ENCODE data around the gene ZC3H12A.
"Not testable (repeated sequence)": the region's sequence is repeated elsewhere in the genome, so short reads cannot be mapped to it uniquely, and the experiment has no call there.

ZC3H12A gene

DNA sequence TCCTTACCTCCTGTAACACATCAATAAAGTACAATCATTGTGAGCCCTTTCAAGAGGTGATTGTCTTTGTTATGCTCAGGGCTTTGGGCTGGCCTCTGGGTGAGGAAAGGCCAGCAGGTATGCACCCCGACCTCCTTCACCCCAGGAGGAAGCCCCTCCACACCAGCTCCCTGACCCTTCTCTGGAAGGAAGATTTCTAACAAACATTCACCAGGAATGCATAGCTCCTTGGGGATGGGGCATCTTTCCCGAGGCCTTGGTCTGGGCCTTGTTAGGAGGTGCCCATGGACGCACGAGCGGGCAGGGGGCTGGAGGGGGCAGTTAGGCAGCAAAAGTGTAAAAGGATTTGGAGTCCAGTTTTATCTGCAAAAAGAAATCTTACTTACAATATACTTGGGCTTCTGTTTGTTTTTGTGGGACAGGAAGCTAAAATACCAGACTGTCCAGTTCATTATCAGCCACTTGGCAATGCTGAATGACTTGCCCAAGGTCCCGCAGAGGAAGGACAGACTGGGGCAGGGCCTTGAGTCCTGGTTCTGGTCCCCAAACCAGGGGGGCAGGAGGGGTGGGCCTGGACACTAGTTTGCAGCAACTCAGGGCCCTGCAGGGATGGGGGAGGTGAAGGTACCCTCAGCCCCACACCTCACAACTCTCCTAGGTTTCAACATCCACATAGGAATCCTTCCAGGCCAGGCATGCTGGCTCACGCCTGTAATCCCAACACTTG lies 10.1 kb downstream of the ZC3H12A start:
- H3K27me3 ChIP-seq (ENCODE audit: insufficient read depth, low read length) = no peaks in the 10 kb centered on the region
- peaks cover 22% of the 10 kb centered on the region for H3K36me3 ChIP-seq (ENCODE audit: insufficient read depth, low read length)
- H3K4me1 ChIP-seq (ENCODE audit: insufficient read depth, low read length) = peaks cover 2% of the 10 kb centered on the region
- no peak overlapping the region for H3K4me3 ChIP-seq (ENCODE audit: low read length)
- H2AFZ ChIP-seq (ENCODE audit: low read depth, low read length) = no peak overlapping the region
- no peaks in the 10 kb centered on the region for H3K9me3 ChIP-seq (ENCODE audit: low read length)

DNA sequence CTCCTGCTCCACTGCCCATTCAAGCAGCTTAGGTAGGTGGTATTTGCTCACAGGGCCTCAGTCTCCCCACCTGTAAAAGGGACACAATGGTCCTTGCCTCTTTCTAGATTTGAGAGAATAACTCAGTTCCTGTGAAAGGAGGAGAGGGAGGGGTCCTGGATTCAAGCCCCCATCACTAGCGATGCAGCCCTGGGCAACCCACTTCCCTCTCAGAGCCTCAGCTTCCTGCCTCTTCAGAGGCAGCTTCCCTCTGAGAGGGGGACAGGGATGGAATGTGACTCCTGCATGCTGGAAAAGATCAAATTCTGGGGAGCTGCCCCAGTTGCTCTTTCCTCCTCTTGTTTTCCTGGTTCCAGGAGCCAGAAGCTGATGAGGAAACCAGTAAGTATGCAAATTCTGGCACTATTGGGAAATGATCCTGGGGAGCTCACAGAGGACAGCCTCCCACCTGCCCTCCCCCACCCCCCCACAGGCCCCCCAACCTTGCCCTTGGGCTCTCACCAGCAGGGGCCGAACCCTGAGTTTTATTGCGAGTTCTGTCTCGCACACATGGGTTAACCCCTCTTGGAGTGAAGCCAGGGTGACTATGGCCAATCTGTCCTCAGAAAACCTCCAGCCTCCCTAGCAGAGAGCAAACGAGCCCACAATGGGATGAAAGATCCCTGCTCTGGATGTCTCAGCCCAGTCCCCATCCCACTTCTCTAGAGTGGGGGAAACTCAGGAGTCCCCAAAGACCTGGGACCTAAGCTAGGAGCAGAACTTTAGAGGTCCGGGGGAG lies 11.7 kb downstream of the ZC3H12A start:
- Histone ChIP-seq H3K27me3 (ENCODE audit: insufficient read depth, low read length) (no peaks in the 10 kb centered on the region), H3K4me3 (ENCODE audit: low read length) (no peak overlapping the region), H3K36me3 (ENCODE audit: insufficient read depth, low read length) (peaks cover 22% of the 10 kb centered on the region), H3K4me1 (ENCODE audit: insufficient read depth, low read length) (no peaks in the 10 kb centered on the region), H3K9me3 (ENCODE audit: low read length) (no peaks in the 10 kb centered on the region), H2AFZ (ENCODE audit: low read depth, low read length) (no peak overlapping the region)

DNA sequence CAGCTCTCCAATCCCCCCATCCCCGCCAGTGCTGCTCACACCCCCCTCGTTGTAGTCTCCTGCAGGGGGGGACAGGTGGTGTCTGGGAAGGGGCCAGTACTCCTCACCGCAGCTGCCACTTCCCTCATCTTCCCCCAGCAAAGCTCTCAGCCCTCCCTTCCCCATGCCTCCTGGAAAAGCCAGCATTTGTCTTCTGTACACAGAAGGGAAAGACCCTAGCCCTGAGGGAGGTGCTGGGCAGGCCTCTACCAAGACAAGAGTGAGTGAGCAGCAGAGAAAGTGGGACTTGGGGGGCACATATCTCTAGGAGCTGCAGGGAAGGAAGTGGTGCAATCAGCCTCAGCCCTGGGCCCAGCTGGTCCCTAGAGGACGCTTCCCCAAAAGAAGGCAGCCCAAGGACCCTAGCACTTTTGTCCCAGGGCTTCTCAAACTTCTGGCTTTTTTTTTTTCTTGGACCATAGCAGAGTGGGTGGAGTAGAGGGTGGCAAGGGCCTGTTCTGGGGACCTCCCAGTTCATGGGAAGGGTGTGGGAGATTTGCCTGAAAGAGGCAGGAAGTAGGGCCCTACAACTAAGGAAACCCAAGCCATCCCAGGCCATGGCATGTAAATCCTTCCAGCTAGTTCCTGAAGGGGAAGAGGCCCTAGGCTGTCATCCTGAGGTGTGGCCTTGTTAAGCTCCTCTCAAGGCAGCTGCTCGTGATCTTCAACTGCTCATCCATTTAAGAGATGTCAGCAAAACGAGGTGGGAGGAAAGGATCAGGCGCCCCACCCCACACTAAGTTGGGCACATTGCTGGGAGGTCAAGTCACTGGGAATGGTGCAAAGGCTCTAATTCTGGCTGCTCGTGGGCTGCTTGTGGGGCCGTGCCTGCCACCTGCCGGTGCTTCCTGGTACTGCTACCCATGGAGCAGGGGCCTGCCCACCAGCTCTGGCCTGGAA lies 12.6 kb downstream of the ZC3H12A start:
- Histone ChIP-seq H3K4me3 (ENCODE audit: low read length) (no peak overlapping the region), H3K36me3 (ENCODE audit: insufficient read depth, low read length) (peaks cover 18% of the 10 kb centered on the region)

DNA sequence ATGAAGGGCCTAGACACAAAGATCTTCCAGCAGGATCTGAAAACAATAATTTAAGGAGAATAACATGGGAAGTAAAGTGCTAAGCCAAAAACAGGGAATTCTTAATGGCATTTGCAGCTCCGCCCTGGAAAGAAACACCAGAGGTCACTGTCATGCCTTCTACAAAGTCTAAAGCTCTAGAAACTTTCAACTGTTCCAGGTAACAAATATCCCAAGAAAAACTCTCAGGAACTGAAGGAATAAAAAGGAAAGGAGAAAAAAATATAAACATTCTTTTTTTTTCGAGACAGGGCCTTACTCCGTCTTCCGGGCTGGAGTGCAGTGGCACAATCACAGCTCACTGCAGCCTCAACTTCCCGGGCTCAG lies 13.2 kb downstream of the ZC3H12A start:
- Histone ChIP-seq H3K4me3 (ENCODE audit: low read length) (no peak overlapping the region), H3K36me3 (ENCODE audit: insufficient read depth, low read length) (peaks cover 13% of the 10 kb centered on the region)

More for the DNA sequence above, 12.6 kb downstream of the ZC3H12A start:
- H3K27me3 ChIP-seq (ENCODE audit: insufficient read depth, low read length) = no peaks in the 10 kb centered on the region
- no peaks in the 10 kb centered on the region for H3K4me1 ChIP-seq (ENCODE audit: insufficient read depth, low read length)
- H3K9me3 ChIP-seq (ENCODE audit: low read length) = no peaks in the 10 kb centered on the region
- no peak overlapping the region for H2AFZ ChIP-seq (ENCODE audit: low read depth, low read length)

DNA sequence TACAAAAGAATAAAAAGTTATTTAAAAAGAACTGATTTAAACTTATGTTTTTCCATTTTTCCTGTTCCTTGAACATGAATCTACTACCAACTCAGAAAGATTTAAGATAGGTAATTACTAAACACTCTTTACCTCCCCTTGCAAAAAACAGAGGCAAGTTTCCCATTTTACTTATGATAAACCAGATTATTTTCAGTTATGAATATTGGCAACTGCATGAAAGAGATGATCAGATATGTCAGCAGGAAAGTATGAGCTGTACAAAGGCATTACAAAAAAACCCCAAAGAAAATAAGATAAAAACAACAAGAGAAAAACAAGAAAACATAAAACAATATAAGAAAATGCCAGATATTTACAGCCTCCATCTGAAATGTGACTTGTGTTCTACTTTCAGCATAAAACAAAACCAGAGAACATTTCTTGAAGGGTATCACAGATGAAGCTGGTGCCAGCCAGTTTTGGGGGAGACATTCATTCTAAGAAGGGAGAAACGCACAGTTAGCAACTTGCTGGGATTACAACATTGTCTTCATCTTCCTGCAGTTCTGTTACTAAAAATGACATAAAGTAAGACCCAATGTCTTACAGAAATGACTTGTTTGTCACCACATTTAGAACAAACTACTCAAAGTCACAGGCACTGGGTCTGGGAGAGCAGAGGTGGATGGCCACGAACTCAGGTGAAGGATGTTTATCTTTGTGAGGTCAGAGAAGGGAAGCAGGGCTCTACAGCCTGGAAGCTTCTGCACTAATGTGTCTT lies 19.1 kb downstream of the ZC3H12A start:
- H3K4me3 ChIP-seq (ENCODE audit: low read length) = no peak overlapping the region
- peaks cover 43% of the 10 kb centered on the region for H3K36me3 ChIP-seq (ENCODE audit: insufficient read depth, low read length)
- no peaks in the 10 kb centered on the region for H3K4me1 ChIP-seq (ENCODE audit: insufficient read depth, low read length)
- no peaks in the 10 kb centered on the region for H3K9me3 ChIP-seq (ENCODE audit: low read length)
- H2AFZ ChIP-seq (ENCODE audit: low read depth, low read length) = no peak overlapping the region
- H3K27me3 ChIP-seq (ENCODE audit: insufficient read depth, low read length) = no peaks in the 10 kb centered on the region

More for the DNA sequence above, 13.2 kb downstream of the ZC3H12A start:
- no peaks in the 10 kb centered on the region for H3K4me1 ChIP-seq (ENCODE audit: insufficient read depth, low read length)
- no peaks in the 10 kb centered on the region for H3K27me3 ChIP-seq (ENCODE audit: insufficient read depth, low read length)
- no peak overlapping the region for H2AFZ ChIP-seq (ENCODE audit: low read depth, low read length)
- H3K9me3 ChIP-seq (ENCODE audit: low read length) = no peaks in the 10 kb centered on the region

DNA sequence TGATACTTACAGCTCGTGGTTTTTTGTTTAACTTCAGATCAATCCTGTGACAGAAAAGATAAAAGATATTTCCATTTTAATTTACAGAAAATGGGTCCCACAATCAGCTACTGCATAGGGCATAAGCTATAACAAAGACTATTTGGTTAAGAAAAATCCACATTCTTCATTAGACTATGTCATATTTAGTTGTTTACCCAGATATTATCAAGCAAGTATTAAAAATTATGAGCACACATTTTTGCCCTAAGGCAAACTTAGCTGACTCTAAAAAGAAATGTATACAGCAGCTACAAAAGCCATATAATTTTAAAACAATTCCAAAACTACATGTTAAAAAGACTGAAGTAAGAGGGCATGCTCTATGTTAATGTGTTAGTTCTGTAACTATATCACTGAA lies 21.5 kb downstream of the ZC3H12A start:
- Histone ChIP-seq H2AFZ (ENCODE audit: low read depth, low read length) (no peak overlapping the region), H3K4me1 (ENCODE audit: insufficient read depth, low read length) (no peaks in the 10 kb centered on the region), H3K36me3 (ENCODE audit: insufficient read depth, low read length) (peaks cover 55% of the 10 kb centered on the region), H3K27me3 (ENCODE audit: insufficient read depth, low read length) (no peaks in the 10 kb centered on the region), H3K9me3 (ENCODE audit: low read length) (no peaks in the 10 kb centered on the region), H3K4me3 (ENCODE audit: low read length) (no peak overlapping the region)

DNA sequence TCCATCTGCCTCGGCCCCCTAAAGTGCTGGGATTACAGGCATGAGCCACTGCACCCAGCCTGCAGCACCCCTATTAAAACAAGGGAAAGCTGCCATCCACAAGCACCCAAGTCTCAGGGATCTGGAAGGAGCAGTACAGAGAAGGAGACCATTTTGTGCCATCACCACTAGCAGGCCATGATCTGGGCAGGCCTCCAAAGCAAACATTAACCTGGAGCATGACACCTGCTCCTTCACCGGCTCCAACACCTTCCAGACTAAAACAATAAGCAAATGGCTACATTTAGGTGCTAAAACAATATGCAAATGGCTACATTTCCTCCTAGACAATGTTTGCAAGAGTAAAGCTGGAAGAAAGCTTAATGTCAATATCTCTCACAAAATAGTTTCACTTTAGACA lies 23.5 kb downstream of the ZC3H12A start:
- no peak overlapping the region for H2AFZ ChIP-seq (ENCODE audit: low read depth, low read length)

DNA sequence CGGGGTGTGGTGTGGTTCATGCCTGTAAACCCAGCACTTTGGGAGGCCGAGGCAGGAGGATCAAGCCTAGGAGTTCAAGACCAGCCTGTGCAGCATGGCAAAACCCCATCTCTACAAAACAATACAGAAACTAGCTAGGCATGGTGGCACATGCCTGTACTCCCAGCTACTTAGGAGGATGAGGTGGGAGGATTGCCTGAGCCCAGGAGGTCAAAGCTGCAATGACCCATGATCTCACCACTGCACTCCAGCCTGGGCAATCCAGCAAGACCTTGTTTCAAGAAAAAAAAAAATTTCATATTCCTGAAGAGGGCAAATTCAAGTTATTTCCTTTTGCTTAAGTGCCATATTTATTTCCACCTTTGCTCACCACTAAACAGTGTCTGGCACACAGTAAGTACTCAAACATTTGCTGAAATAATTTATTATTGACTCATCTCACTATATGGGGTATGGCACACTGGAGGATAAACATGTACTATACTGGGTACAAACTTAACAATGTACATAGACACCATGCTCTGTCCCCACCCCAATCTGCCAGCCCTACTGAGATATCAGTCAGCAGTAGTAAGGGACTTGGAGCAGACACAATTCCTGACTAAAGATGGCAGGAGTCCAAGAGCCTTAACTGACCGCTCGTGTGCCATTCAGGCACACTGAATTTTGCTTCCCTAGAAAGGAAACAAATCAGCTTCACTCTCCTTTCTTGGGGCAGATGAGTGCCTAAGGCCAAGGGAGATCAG lies 24.7 kb downstream of the ZC3H12A start:
- Histone ChIP-seq H3K4me3 (ENCODE audit: low read length) (no peak overlapping the region), H2AFZ (ENCODE audit: low read depth, low read length) (no peak overlapping the region), H3K27me3 (ENCODE audit: insufficient read depth, low read length) (no peaks in the 10 kb centered on the region), H3K9me3 (ENCODE audit: low read length) (no peaks in the 10 kb centered on the region), H3K36me3 (ENCODE audit: insufficient read depth, low read length) (peaks cover 59% of the 10 kb centered on the region), H3K4me1 (ENCODE audit: insufficient read depth, low read length) (no peaks in the 10 kb centered on the region)

More for the DNA sequence above, 23.5 kb downstream of the ZC3H12A start:
- H3K36me3 ChIP-seq (ENCODE audit: insufficient read depth, low read length) = peaks cover 63% of the 10 kb centered on the region
- no peak overlapping the region for H3K4me3 ChIP-seq (ENCODE audit: low read length)
- no peaks in the 10 kb centered on the region for H3K27me3 ChIP-seq (ENCODE audit: insufficient read depth, low read length)
- H3K9me3 ChIP-seq (ENCODE audit: low read length) = no peaks in the 10 kb centered on the region
- no peaks in the 10 kb centered on the region for H3K4me1 ChIP-seq (ENCODE audit: insufficient read depth, low read length)

DNA sequence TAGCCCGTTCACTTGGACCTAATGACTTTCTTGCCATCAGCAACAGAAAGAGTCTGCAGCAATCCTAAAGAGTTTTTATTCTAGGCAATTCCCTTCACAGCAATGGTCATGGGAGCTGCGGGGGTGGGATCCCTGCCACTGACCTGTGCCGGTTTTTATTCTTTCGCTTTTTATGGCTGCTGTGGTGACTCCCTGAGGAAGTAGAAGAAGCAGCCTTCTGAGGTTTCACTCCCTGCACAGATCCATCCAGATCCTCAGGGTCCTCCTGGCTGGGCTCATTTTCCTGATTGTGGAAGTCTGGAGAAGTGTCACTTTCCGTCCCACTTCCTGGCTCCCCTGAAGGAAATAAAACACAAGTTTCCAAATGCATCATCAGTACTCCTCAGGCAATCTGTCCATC lies 27.3 kb downstream of the ZC3H12A start:
- Histone ChIP-seq H3K4me1 (ENCODE audit: insufficient read depth, low read length) (no peaks in the 10 kb centered on the region), H3K9me3 (ENCODE audit: low read length) (no peaks in the 10 kb centered on the region), H3K36me3 (ENCODE audit: insufficient read depth, low read length) (peaks cover 60% of the 10 kb centered on the region), H2AFZ (ENCODE audit: low read depth, low read length) (no peak overlapping the region), H3K4me3 (ENCODE audit: low read length) (no peak overlapping the region), H3K27me3 (ENCODE audit: insufficient read depth, low read length) (no peaks in the 10 kb centered on the region)

DNA sequence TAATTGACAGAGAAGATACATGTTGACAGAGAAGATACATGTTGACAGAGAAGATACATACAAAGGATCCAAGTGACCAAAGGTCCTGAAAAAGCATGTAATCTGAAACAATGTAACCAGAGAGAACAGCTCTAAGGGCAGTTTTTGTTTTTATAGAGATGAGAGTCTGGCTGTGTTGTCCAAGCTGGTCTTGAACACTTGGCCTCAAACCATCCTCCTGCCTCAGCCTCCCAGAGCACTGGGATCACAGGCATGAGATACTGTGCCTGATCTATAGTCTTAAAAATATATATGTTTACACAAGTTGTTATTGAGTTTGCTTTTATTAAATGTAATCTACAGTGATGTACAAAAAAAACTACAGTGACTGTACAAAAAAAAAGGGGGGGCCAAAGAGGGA lies 27.7 kb downstream of the ZC3H12A start:
- no peaks in the 10 kb centered on the region for H3K9me3 ChIP-seq (ENCODE audit: low read length)
- H3K36me3 ChIP-seq (ENCODE audit: insufficient read depth, low read length) = peaks cover 63% of the 10 kb centered on the region
- H3K27me3 ChIP-seq (ENCODE audit: insufficient read depth, low read length) = no peaks in the 10 kb centered on the region
- no peak overlapping the region for H2AFZ ChIP-seq (ENCODE audit: low read depth, low read length)
- H3K4me3 ChIP-seq (ENCODE audit: low read length) = no peak overlapping the region
- H3K4me1 ChIP-seq (ENCODE audit: insufficient read depth, low read length) = no peaks in the 10 kb centered on the region

DNA sequence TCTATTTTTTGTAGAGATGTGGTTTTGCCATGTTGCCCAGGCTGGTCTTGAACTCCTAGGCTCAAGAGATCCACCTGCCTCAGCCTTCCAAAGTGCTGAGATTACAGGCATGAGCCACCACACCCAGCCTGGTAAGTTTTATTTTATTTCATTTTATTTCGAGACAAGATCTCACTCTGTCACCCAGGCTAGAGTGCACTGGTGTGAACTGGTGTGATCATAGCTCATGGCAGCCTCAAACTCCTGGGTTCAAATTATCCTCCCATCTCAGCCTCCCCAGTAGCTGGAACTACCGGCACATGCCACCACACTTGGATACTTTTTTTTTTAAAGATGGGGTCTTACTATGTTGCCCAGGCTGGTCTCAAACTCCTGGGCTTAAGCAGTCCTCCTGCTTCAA lies 28.4 kb downstream of the ZC3H12A start:
- H3K4me1 ChIP-seq (ENCODE audit: insufficient read depth, low read length); H3K27me3 ChIP-seq (ENCODE audit: insufficient read depth, low read length); H2AFZ ChIP-seq (ENCODE audit: low read depth, low read length); H3K9me3 ChIP-seq (ENCODE audit: low read length); H3K4me3 ChIP-seq (ENCODE audit: low read length): not testable (repeated sequence)
- peaks cover 67% of the 10 kb centered on the region for H3K36me3 ChIP-seq (ENCODE audit: insufficient read depth, low read length)

DNA sequence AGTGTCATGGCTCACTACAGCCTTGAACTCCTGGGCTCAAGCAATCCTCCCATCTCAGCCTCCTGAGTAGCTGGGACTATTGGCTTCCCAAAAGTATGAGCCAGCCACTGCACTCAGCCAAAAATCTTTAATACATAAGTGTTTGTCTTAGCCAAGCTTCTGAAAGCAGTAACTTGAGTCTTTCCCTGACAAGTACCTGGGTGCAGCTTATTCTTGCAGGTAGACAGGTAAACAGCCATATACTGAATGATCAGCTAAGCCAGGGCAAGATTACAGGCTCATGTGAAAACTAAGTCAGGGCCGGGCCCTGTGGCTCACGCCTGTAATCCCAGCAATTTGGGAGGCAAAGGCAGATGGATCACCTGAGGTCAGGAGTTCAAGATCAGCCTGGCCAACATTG lies 32.4 kb downstream of the ZC3H12A start:
- H3K27me3 ChIP-seq (ENCODE audit: insufficient read depth, low read length) = no peaks in the 10 kb centered on the region
- no peak overlapping the region for H2AFZ ChIP-seq (ENCODE audit: low read depth, low read length)
- H3K4me3 ChIP-seq (ENCODE audit: low read length) = no peak overlapping the region
- peaks cover 59% of the 10 kb centered on the region for H3K36me3 ChIP-seq (ENCODE audit: insufficient read depth, low read length)
- H3K9me3 ChIP-seq (ENCODE audit: low read length) = no peaks in the 10 kb centered on the region
- no peaks in the 10 kb centered on the region for H3K4me1 ChIP-seq (ENCODE audit: insufficient read depth, low read length)
